A549 (cell line): ENCODE results near the gene TIMM17A. TPM values are rescaled to one million over a fixed set of nuclear protein-coding genes. Genes with fewer than 3 reads are reported as not detected.
"Not testable (repeated sequence)": the region's sequence is repeated elsewhere in the genome, so short reads cannot be mapped to it uniquely, and the experiment has no call there.

Experiments
- ATAC-seq, 2 experiments: fragments of 200-7000 bp in 1 of 2; fragments of >200 bp in 1 of 2; cut with Nextera tagmentation in 1 of 2; cut with Tn5 transposase in 1 of 2; 3 replicates each; pipeline versions ENCODE4 v1.8.0 to v1.9.1; 2018 to 2020; ENCODE audit warnings: mild to moderate bottlenecking in 1 of 2, moderate library complexity in 1 of 2
- CTCF ChIA-PET: fragments of 300-600 bp; sonication (Branson Sonifier 250); formaldehyde crosslinking; extraction: SDS; loops from one replicate; lab custom pipeline; 2021; ENCODE audit warnings: antibody characterized with exemption, inconsistent platforms; lab: Yijun Ruan, JAX
- POLR2A ChIA-PET: fragments of 350-600 bp; formaldehyde crosslinking; extraction: SDS; loops from one replicate; lab custom pipeline; 2021; ENCODE audit warnings: antibody characterized with exemption, inconsistent platforms; lab: Yijun Ruan, JAX
- DNase-seq, 2 experiments: peaks; one replicate each; pipeline versions ENCODE4 v3.0.0 to v3.0.0-alpha.2; 2011 to 2016; ENCODE audit warnings: low read depth in 1 of 2, low spot score in 1 of 2
- FAIRE-seq: peaks from 2 replicates; lab custom pipeline; 2011; peaks lifted over from hg19 to GRCh38; lab: Jason Lieb, UNC
- H3K27ac ChIP-seq, 2 experiments: fragments of >200 bp; sonication (Bioruptor Twin); formaldehyde crosslinking; 3 replicates each; pipeline ENCODE4 v1.5.1; 2016 to 2017
- H3K4me1 ChIP-seq: fragments of >200 bp; sonication (Bioruptor Twin); formaldehyde crosslinking; 3 replicates; pipeline ENCODE4 v1.6.1; 2016
- H3K4me2 ChIP-seq: fragments of >200 bp; sonication (Bioruptor Twin); formaldehyde crosslinking; 3 replicates; pipeline ENCODE4 v1.6.1; 2016
- H3K4me3 ChIP-seq: fragments of >200 bp; sonication (Bioruptor Twin); formaldehyde crosslinking; 3 replicates; pipeline ENCODE4 v1.5.1; 2016
- H3K9me3 ChIP-seq: fragments of >200 bp; sonication (Bioruptor Twin); formaldehyde crosslinking; 3 replicates; pipeline ENCODE4 v1.6.1; 2016
- BHLHE40 ChIP-seq: IDR thresholded peaks from 2 replicates; pipeline ENCODE4 v1.6.1; 2012; ENCODE audit warnings: low read depth, low read length, inconsistent platforms
- CEBPB ChIP-seq, 2 experiments: fragments of >200 bp in 1 of 2; sonication (Bioruptor Twin) in 1 of 2; formaldehyde crosslinking in 1 of 2; IDR thresholded peaks; 2 replicates each; pipeline ENCODE4 v1.6.1; 2012 to 2016
- ESRRA ChIP-seq: fragments of 150-350 bp; IDR thresholded peaks from 2 replicates; pipeline ENCODE4 v1.6.1; 2014; ENCODE audit warnings: mild to moderate bottlenecking, low read length, borderline replicate concordance
- HEYL ChIP-seq: fragments of 250-450 bp; sonication (Bioruptor Pico); IDR thresholded peaks from 2 replicates; pipeline ENCODE4 v1.8.0; 2021; ENCODE audit warnings: mild to moderate bottlenecking, moderate library complexity
- HOXB13 ChIP-seq: fragments of 250-450 bp; sonication (Bioruptor Pico); IDR thresholded peaks from 2 replicates; pipeline ENCODE4 v1.5.0; 2020; ENCODE audit warnings: low read depth, mild to moderate bottlenecking, moderate library complexity
- NFE2L2 ChIP-seq: fragments of 150-350 bp; conservative IDR thresholded peaks from 2 replicates; pipeline ENCODE4 v1.6.1; 2014; ENCODE audit warnings: low read length
- NPAS2 ChIP-seq: fragments of 250-450 bp; sonication (Bioruptor Pico); IDR thresholded peaks from 2 replicates; pipeline ENCODE4 v1.8.0; 2022; ENCODE audit warnings: mild to moderate bottlenecking, moderate library complexity, borderline replicate concordance
- NR3C1 ChIP-seq: fragments of >200 bp; sonication (Bioruptor Twin); formaldehyde crosslinking; IDR thresholded peaks from 3 replicates; pipeline ENCODE4 v1.6.1; 2017
- PHF8 ChIP-seq: fragments of 200-600 bp; sonication (generic); IDR thresholded peaks from 2 replicates; pipeline ENCODE4 v1.6.1; 2016; ENCODE audit warnings: low read depth, mild to moderate bottlenecking, antibody characterized with exemption, moderate library complexity, borderline replicate concordance
- POLR2AphosphoS2 ChIP-seq: conservative IDR thresholded peaks from 2 replicates; pipeline ENCODE4 v1.6.1; 2012; ENCODE audit warnings: low read length, improper control_type of control experiment, inconsistent platforms
- SMC3 ChIP-seq: fragments of >200 bp; sonication (Bioruptor Twin); formaldehyde crosslinking; IDR thresholded peaks from 3 replicates; pipeline ENCODE4 v1.6.1; 2018; ENCODE audit warnings: inconsistent platforms
- SREBF2 ChIP-seq: fragments of 450-650 bp; IDR thresholded peaks from 2 replicates; pipeline ENCODE4 v1.6.1; 2014; ENCODE audit warnings: mild to moderate bottlenecking, moderate library complexity
- ZFP36 ChIP-seq: fragments of 450-650 bp; IDR thresholded peaks from 2 replicates; pipeline ENCODE4 v1.6.1; 2014; ENCODE audit warnings: borderline replicate concordance; ENCODE audit not compliant: partially characterized antibody
- ZNF302 ChIP-seq: fragments of 250-450 bp; sonication (Bioruptor Pico); IDR thresholded peaks from 2 replicates; pipeline ENCODE4 v1.9.0; 2021; ENCODE audit warnings: inconsistent platforms, mild to moderate bottlenecking, moderate library complexity
- ZSCAN20 ChIP-seq: fragments of 250-450 bp; sonication (Bioruptor Pico); IDR thresholded peaks from 2 replicates; pipeline ENCODE4 v1.8.0; 2022; ENCODE audit warnings: mild to moderate bottlenecking, moderate library complexity
- WGBS: methylation state at CpG from one replicate; pipeline ENCODE4 v1.1.6; 2017; ENCODE audit errors: missing lambda C conversion rate; 5-methylcytosine and 5-hydroxymethylcytosine counted together
- polyA plus RNA-seq, 4 experiments: library from polyadenylated mRNA; depleted of rRNA in 3 of 4; stranded (reverse); fragments of >200 nt; fragmentation: RNase III in 1 of 4; extraction: RNeasy Plus Mini Kit Qiagen cat#74134 plus additional on column Dnase treatment in 1 of 4; gene quantifications; 2 replicates in 3 of 4; 3 replicates in 1 of 4; pipeline ENCODE4 v1.2.3, GENCODE V29; 2011 to 2017
- TF ChIP-seq, protein P1 (sequence below): IDR thresholded peaks from 2 replicates; pipeline ENCODE4 v1.6.1; 2012

The TIMM17A gene
- polyA plus RNA-seq, 2 of the 4 experiments (the other 2 are of a cell fraction): 127 to 134 TPM

DNA sequence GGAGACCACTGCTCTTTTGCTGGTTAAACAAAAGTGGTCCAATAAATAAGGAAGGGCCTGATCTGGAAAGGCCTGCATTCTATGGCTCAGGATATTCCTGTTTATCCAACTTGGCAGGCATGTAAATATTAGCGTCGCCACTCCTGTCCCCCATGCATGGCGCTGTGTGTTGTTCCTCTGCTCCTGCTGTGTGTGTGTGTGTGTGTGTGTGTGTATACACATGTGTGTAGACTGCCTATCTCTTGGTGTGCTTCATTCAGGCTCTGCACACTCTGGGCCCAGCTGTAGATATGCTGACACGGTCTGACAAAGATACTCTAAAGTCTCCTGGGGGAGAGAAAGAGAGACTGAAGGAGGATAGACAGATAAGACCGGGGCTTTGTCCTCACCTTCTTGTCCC is 15.7 kb upstream of the TIMM17A start:
- ChIA-PET CTCF (interaction anchor here (0.6 to 3.7 kb wide), 8 partner anchors 8 to 180 kb away, joined by 3 to 19 read pairs (median 4); no protein-coding TSS in a partner anchor), POLR2A (no interaction called here)
- ATAC-seq (no peak; a peak in 2 of 6 replicates), DNase-seq (no peak), FAIRE-seq (no peak)
- 83% methylated on average over 5 of the region's 5 CpGs for WGBS
- Histone ChIP-seq H3K4me1 (peaks cover 4% of the 10 kb centered on the region; the same call in 1 of the 3 replicates), H3K4me3 (no peak overlapping the region), H3K27ac (no peak overlapping the region), H3K4me2 (no peak overlapping the region), H3K9me3 (no peaks in the 10 kb centered on the region)
- TF ChIP-seq NR3C1: no peak
- TF ChIP-seq HOXB13 (CRISPR knock-in tag): no peak
- TF ChIP-seq, protein P1, sequence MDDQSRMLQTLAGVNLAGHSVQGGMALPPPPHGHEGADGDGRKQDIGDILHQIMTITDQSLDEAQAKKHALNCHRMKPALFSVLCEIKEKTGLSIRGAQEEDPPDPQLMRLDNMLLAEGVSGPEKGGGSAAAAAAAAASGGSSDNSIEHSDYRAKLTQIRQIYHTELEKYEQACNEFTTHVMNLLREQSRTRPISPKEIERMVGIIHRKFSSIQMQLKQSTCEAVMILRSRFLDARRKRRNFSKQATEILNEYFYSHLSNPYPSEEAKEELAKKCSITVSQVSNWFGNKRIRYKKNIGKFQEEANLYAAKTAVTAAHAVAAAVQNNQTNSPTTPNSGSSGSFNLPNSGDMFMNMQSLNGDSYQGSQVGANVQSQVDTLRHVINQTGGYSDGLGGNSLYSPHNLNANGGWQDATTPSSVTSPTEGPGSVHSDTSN: no peak
- no peak for TF ChIP-seq ESRRA
- TF ChIP-seq ZSCAN20 (CRISPR knock-in tag): no peak
- TF ChIP-seq SREBF2: no peak
- TF ChIP-seq HEYL (CRISPR knock-in tag): no peak
- TF ChIP-seq ZNF302 (CRISPR knock-in tag): no peak
- TF ChIP-seq NPAS2 (CRISPR knock-in tag): no peak
- TF ChIP-seq BHLHE40: no peak
- no peak for TF ChIP-seq CEBPB (IDR thresholded peaks at IDR 0.05)
- TF ChIP-seq POLR2AphosphoS2: no peak
- TF ChIP-seq SMC3: no peak
- TF ChIP-seq PHF8: no peak

DNA sequence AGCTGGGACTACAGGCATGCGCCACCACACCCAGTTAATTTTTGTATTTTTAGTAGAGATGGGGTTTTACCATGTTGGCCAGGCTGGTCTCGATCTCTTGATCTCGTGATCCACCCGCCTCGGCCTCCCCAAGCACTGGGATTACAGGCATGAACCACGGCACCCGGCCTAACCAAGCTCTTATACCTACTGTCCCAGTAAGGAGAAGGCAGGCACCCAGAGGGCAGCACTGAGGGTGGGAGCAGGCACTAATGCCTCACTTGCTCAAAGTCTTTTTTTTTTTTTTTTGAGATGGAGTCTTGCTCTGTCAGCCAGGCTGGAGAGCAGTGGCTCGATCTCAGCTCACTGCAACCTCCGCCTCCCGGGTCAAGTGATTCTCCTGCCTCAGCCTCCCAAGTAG is 15.0 kb upstream of the TIMM17A start:
- ATAC-seq: peak in 1 of 2 experiments; percentile 40; a peak in 1 of 6 replicates
- H3K4me3 ChIP-seq, H3K4me1 ChIP-seq, POLR2A ChIA-PET, DNase-seq, H3K4me2 ChIP-seq, H3K27ac ChIP-seq, FAIRE-seq, H3K9me3 ChIP-seq: not testable (repeated sequence)
- WGBS: 86% methylated on average over 10 of the region's 10 CpGs
- CTCF ChIA-PET: interaction anchor here (0.6 to 3.7 kb wide), 9 partner anchors 9 to 300 kb away, joined by 3 to 19 read pairs (median 4); no protein-coding TSS in a partner anchor

DNA sequence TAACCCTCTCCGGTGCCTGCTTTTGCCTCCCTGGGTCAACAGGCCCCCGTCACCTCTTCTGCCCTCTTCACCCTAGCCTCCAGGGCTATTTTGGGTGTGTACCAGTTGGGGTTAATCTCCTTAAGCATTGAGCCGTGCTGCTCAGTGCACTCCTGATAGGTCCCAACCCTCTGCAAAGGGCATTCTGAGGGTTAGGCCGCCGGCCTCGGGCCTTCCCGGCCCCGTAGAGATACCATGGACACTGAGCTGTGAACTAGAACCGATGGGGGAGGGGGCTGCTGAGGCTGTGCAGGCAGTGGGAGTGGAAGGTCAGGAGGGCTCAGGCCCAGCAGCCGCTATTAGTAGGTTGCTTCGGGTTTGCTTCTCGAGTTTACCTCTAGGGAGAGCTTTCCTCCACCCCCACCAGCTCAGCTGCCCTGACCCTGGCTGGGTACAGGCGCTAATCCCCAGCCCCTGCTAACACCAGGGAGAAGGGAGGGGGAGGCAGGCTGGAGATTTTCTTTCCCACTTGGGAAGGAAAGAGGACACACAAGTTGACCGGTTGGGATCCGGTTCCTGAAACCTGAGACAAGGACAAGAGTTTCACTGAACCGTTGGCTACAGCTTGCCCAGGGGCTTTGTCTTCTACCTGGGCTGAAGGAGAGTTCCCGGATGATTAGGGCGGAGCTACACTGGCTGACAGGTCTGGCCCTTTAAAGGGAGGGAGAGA is 13.7 kb upstream of the TIMM17A start:
- no peak for FAIRE-seq

DNA sequence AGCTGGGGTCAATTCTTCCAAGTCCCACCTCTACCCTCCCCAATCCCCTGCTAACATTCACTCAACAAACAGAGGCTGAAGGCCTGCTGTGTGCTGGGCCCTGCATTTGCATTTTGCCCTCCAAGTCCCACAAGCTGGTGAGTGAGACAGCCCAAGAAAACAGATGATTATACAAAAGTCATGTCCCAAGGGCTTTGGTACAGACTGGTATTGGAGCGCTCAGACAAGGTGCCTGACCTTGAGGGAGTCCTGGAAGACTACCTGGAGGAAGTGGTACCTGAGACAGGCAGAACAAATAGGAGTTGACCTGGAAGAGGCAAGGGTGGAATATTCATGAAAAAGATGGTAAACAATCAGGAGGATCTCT is 13.2 kb upstream of the TIMM17A start:
- no peak overlapping the region for H3K4me2 ChIP-seq
- POLR2A ChIA-PET: no interaction called here

More for the DNA sequence above, 13.7 kb upstream of the TIMM17A start:
- no peak overlapping the region for H3K27ac ChIP-seq
- ATAC-seq: no peak
- no peak for DNase-seq
- TF ChIP-seq NFE2L2: no peak
- POLR2A ChIA-PET: no interaction called here
- H3K9me3 ChIP-seq: no peaks in the 10 kb centered on the region
- CTCF ChIA-PET: interaction anchor here (1.2 to 1.4 kb wide), 2 partner anchors 30 to 46 kb away, joined by 4 to 8 read pairs; no protein-coding TSS in a partner anchor
- no peak overlapping the region for H3K4me2 ChIP-seq
- WGBS: 76% methylated on average over 18 of the region's 18 CpGs
- peaks cover 4% of the 10 kb centered on the region; the same call in 1 of the 3 replicates for H3K4me1 ChIP-seq
- H3K4me3 ChIP-seq: no peak overlapping the region

More for the DNA sequence above, 13.2 kb upstream of the TIMM17A start:
- H3K4me3 ChIP-seq: no peak overlapping the region
- no peak overlapping the region for H3K27ac ChIP-seq
- WGBS: 100% methylated on average over 1 of the region's 1 CpG
- FAIRE-seq: no peak
- DNase-seq: no peak
- H3K4me1 ChIP-seq: peaks cover 4% of the 10 kb centered on the region; the same call in 1 of the 3 replicates
- CTCF ChIA-PET: interaction anchor here (1.2 to 1.4 kb wide), 2 partner anchors 30 to 47 kb away, joined by 4 to 8 read pairs; no protein-coding TSS in a partner anchor
- ATAC-seq: no peak
- TF ChIP-seq SREBF2 (no peak), ZFP36 (peak; percentile 41)
- no peaks in the 10 kb centered on the region for H3K9me3 ChIP-seq
